RWPE1 (cell line): ENCODE results near the gene DNAJC5.

ENCODE experiments used
- CTCF ChIA-PET: fragments of 350-600 bp; sonication (Branson Sonifier 250); formaldehyde crosslinking; extraction: SDS; loops from one replicate; lab custom pipeline; 2021; lab: Yijun Ruan, JAX
- POLR2A ChIA-PET: fragments of 400-600 bp; formaldehyde crosslinking; extraction: SDS; loops from one replicate; lab custom pipeline; 2020; ENCODE audit warnings: antibody characterized with exemption; ENCODE audit not compliant: low non-redundant PET; lab: Yijun Ruan, JAX
- DNase-seq: peaks from one replicate; pipeline ENCODE4 v3.0.0; 2012; ENCODE audit warnings: low spot score
- H3K27ac ChIP-seq: fragments of 450-650 bp; 2 replicates; pipeline ENCODE4 v1.5.1; 2017
- CTCF ChIP-seq: fragments of 450-650 bp; conservative IDR thresholded peaks from 2 replicates; pipeline ENCODE4 v1.5.1; 2017; ENCODE audit warnings: low read depth, mild to moderate bottlenecking

The DNAJC5 gene

GRCh38 chr20:63896264-63897105 is 1.6 kb downstream of the DNAJC5 start:
- DNase-seq, result peak; percentile 63
- ChIA-PET CTCF (interaction anchor here (0.8 to 1.2 kb wide), 4 partner anchors 12 to 98 kb away, joined by 3 read pairs; partner anchors contain the start of gene SAMD10), POLR2A (interaction anchor here (1.7 kb wide), 1 partner anchor 31 kb away, joined by 5 read pairs; the partner anchor contains the start of gene TPD52L2)
- H3K27ac ChIP-seq, result peak overlapping the region; percentile 90
- TF ChIP-seq CTCF, result no peak

DNA sequence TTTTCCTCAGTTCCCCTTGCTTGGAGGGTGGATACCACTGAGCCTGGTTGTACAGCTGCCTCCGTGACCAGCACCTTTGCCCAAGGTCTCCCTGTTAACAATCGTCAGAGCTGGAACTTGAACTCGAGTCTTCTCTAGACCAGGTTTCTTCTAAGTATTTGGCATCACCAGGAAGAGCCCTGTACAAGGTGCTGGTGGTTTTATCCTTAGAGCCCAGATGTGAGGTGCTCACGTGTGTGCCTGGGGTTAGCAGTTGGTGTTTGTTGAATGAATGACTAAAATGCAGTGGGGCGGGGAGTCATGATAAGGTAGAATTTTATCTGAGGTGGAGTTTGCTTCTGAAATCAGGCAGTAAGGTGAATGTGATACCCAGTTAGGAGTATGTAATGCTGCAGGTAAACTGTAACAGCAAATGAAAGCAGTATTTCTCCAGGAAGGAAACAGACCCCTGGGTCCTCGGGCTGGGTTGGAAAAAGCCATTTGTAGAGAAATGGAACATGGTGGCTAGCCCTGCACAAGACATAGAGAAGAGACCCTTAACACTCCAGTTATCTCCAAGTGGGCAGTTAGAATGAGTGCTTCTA is 3.1 kb downstream of the DNAJC5 start:
- CTCF ChIA-PET, result no interaction called here
- H3K27ac ChIP-seq, result peak overlapping the region; percentile 90
- TF ChIP-seq CTCF, result no peak

GRCh38 chr20:63898882-63899558 is 4.1 kb downstream of the DNAJC5 start:
- no peak for DNase-seq
- ChIA-PET CTCF (interaction anchor here (0.7 kb wide), 1 partner anchor 139 kb away, joined by 3 read pairs; no protein-coding TSS in a partner anchor), POLR2A (no interaction called here)
- H3K27ac ChIP-seq, result peak overlapping the region; percentile 23
- no peak for TF ChIP-seq CTCF

More for the DNA sequence above, 3.1 kb downstream of the DNAJC5 start:
- no peak for DNase-seq
- POLR2A ChIA-PET, result no interaction called here

GRCh38 chr20:63900413-63900812 is 5.5 kb downstream of the DNAJC5 start:
- CTCF ChIA-PET, result interaction anchor here (0.6 kb wide), 1 partner anchor 13 kb away, joined by 7 read pairs; no protein-coding TSS in a partner anchor

DNA sequence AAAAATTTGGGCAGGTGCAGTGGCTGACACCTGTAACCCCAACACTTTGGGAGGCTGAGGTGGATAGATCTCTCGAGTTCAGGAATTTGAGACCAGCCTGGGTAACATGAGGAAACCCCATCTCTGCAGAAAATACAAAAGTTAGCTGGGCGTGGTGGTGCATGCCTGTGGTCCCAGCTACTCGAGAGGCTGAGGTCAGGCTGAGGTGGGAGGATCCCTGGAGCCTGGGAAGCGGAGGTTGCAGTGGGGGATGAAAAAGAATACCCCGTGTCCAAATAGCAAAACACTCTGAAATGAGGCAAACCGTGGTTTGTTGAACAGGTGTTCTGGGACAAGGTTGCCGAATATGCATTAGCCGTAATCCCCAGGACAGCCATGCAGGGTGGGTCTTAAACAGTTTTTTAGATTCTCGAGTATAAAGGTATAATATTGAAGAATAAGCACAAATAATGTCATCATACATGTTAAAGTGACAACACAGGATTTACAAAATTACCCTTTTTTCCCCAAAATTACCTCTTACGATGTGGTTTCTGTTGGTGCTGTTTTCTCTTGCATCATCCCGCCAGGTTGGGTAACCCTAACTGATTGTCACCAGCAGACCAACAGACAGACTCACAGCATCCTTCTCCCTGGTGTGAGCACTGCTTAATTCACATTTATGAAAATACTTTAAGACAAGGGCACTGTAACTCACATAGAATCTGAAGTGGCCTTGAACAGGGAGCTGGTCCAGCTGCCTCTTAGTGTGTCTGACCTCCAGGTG is 9.1 kb downstream of the DNAJC5 start:
- ChIA-PET CTCF (interaction anchor here (0.6 kb wide), 1 partner anchor 434 kb away, joined by 3 read pairs; no protein-coding TSS in a partner anchor), POLR2A (interaction anchor here (0.5 kb wide), 1 partner anchor 162 kb away, joined by 3 read pairs; no protein-coding TSS in a partner anchor)
- TF ChIP-seq CTCF, result no peak
- H3K27ac ChIP-seq, result peak overlapping the region; percentile 72
- DNase-seq, result no peak

More at GRCh38 chr20:63900413-63900812, 5.5 kb downstream of the DNAJC5 start:
- no peak for DNase-seq
- peak overlapping the region; percentile 44 for H3K27ac ChIP-seq
- POLR2A ChIA-PET, result no interaction called here
- TF ChIP-seq CTCF, result no peak
